ENCODE results near the gene SPTLC2.
A peak's percentile ranks its signal among the peaks of the same experiment; 100 is the strongest.

SPTLC2 gene

DNA sequence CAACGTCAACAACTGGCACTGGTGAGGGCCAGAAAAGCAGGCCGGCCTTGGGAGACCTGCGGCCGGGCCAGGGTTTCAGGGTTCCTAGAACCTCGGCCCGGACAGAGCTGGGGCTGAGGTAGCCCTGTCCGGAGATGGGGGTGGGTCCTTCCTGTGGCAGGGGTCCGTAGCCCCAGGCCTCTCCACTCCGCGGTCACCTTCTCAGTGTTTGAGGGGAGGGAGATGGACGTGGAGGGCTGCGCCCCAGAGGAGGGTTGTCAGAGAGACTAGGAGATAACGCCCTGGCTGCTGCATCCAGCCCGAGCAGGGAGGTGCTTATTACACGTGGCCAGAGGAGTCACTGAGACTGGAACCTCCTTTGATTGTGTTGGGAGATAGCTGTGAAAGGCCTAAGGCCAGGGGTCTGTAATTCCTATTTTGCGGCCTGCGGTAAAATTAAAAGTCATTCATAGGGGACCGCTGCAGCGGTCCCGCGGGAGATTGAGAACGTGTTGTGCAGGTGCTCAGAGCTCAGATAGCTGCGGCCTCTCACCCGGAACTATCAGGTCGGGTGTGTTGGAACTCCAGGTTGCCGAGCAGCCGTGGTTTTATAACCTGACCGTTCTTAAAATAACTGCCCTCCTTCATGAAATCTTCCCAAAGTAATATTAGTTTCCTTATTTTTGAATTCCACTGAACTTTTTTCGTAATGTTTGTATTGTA, 158.0 kb downstream of the SPTLC2 start:
- no peak for DNase-seq

DNA sequence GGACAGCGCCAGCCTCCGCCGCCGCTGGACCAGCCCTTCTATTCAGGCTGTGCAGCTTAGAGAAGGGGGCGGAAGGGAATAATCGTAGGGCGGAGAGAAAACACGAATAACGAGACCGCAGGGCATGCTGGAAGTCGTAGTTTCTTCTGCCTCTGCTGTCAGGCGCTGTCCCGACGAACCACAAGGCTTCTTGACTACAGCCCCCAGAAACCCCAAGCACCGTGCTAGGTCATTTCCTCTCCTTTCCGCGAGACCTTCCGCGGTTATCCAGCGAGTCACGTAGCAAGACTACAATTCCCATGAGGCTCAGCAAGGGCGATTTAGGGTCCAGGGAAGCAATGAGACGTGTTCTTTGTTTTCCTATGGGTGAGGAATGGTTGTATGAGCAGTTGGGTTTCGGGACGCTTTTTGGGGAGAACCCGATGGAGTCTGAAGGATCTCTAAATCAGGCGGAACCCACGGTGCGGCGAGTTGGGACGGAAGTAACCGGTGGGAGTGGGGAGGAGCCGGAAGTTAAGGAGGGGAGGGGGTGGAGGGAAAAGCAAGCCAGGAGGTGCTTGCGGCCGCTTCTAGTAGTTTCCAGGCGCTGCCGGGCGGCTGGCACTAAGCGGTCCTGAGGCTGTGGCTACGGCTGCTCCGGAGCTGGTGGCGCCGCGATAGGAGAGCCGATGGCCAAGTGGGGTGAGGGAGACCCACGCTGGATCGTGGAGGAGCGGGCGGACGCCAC, 158.8 kb downstream of the SPTLC2 start, which contains the start of the genes AHSA1 and VIPAS39:
TSS of gene AHSA1 (plus strand) at position 572 of the 727 bp plus-strand sequence. CDS start at position 669, 97 bp downstream.
TSS of gene VIPAS39 (minus strand) at position 80 of the 727 bp plus-strand sequence. CDS start 3,499 bp downstream, outside the sequence.
- peak; percentile 98 for DNase-seq

DNA sequence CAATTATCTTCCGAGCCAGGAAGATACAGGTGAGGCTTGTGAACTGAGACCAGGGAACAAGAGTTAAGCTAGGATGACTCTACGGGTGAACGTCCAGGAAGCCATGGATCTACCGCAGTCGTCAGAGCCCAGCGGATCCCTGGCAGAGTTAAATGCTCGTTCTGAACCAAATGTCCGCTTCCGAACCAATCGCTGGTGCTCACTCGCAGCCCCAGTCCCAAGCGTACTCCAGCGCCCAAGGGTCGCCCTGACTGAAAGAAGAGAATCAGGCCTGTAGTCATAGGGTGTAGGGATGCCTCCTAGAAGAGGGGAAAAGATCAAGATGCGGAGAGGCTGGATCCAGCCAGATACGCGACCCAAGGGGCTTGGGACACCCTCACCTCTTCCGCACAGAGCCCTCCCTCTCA, 159.3 kb downstream of the SPTLC2 start:
- no peak for DNase-seq

Data from DMS 273 treated with DMSO at 0.1 percent for 48 hours (cell line).